Globus pallidus (tissue), 1 donor: ENCODE data around the gene RSPRY1.
"Not testable (repeated sequence)": the region's sequence is repeated elsewhere in the genome, so short reads cannot be mapped to it uniquely, and the experiment has no call there.

Experiments used
- DNase-seq: peaks from one replicate; pipeline ENCODE4 v3.0.0-alpha.2; 2015; ENCODE audit warnings: low spot score

Gene RSPRY1

GRCh38 chr16:57255686-57256415, 69.7 kb downstream of the RSPRY1 start:
- DNase-seq = no peak

GRCh38 chr16:57256601-57257395, 70.7 kb downstream of the RSPRY1 start:
- DNase-seq = no peak

GRCh38 chr16:57257455-57258070, 71.4 kb downstream of the RSPRY1 start:
- DNase-seq = no peak

- no peak for DNase-seq
These were observed 72.2 kb downstream of the RSPRY1 start for GRCh38 chr16:57258226-57258909.

GRCh38 chr16:57258910-57259475, 72.9 kb downstream of the RSPRY1 start:
- no peak for DNase-seq

GRCh38 chr16:57260294-57260929, 74.3 kb downstream of the RSPRY1 start:
- peak; percentile 94 for DNase-seq

GRCh38 chr16:57261806-57262205, 75.7 kb downstream of the RSPRY1 start:
- DNase-seq = no peak

GRCh38 chr16:57262841-57263540, 76.9 kb downstream of the RSPRY1 start:
- peak; percentile 85 for DNase-seq

GRCh38 chr16:57263541-57264351, 77.6 kb downstream of the RSPRY1 start:
- no peak for DNase-seq

GRCh38 chr16:57264381-57264780, 78.3 kb downstream of the RSPRY1 start:
- no peak for DNase-seq

GRCh38 chr16:57264950-57265371, 78.8 kb downstream of the RSPRY1 start:
- no peak for DNase-seq

GRCh38 chr16:57265850-57266530, 79.9 kb downstream of the RSPRY1 start:
- DNase-seq = peak; percentile 81

GRCh38 chr16:57266531-57267260, 80.6 kb downstream of the RSPRY1 start:
- DNase-seq = no peak

- DNase-seq = not testable (repeated sequence)
These were observed 81.2 kb downstream of the RSPRY1 start for GRCh38 chr16:57267343-57267742.

- no peak for DNase-seq
These were observed 83.0 kb downstream of the RSPRY1 start for GRCh38 chr16:57268804-57269800.

GRCh38 chr16:57270221-57271062, 84.3 kb downstream of the RSPRY1 start:
- DNase-seq = peak; percentile 98

- no peak for DNase-seq
These were observed 84.9 kb downstream of the RSPRY1 start for GRCh38 chr16:57271063-57271345.
